ENCODE measurements around the gene OSBPL1A.

The OSBPL1A gene

DNA sequence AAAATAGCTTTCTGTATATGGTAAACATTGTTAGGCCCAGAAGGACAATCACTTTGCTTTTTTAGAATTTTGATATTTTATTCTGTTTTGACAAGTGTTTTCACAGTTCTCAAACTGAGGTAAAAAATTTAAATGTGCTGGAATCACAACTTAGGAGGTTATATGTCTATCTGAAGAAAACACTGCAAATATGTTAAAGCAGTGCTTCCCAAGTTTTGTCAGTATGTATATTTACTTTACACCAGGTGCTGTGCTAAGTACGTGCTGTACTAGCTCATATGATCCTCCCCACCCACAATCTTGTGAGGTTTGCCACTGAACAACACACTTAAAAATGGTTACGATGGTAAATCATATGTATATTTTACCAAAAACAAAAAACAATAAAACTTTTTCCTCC is 134.6 kb downstream of the OSBPL1A start:
- no peak for DNase-seq

- no peak for DNase-seq
These were observed 135.5 kb downstream of the OSBPL1A start for GRCh38 chr18:24262087-24262486.

DNA sequence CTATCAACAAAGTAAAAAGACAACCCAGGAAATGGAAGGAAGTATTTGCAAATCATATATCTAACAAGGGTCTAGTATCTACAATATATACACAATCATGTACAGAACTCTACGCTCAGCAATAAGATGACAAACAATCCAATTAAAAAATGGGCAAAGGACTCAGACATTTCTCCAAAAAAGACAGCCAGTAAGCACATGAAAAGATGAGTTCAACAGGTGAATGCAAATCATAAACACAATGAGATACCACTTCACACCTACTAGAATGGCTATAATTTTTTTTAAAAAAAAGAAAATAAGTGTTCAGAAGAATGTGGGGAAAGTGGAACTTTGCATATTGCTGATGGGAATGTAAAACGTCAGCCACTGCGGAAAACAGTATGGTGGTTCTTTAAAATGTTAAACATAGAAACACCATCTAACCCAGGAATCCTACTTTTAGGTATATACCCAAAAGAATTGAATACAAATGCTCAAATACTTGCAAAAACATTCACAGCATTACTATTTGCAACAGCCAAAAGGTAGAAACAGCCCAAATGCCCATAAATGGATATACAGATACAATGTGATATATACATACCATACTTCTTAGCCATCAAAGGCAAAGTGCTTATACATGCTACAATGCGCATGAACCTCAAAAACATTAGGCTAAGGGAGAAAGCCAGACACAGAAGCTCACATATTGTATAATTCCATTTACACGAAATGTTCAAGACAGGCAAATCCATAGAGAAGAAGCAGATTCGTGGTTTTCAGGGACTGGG is 137.6 kb downstream of the OSBPL1A start:
- DNase-seq = no peak

DNA sequence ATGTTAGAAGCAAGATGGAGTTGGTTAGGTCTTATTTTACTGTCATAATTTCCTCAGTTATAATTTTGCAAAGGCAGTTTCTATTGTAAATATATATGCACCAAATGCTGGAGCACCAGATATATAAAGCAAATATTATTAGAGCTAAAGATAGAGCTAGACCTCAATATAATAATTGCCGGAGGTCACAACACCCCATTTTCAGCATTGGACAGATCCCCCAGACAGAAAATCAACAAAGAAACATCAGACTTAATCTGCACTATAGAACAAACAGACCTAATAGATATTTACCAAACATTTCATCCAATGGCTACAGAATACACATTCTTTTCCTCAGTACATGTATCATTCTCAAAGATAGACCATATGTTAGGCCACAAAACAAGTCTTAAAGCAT is 143.6 kb downstream of the OSBPL1A start:
- DNase-seq = no peak

GRCh38 chr18:24249716-24250115 is 147.9 kb downstream of the OSBPL1A start:
- DNase-seq = no peak

DNA sequence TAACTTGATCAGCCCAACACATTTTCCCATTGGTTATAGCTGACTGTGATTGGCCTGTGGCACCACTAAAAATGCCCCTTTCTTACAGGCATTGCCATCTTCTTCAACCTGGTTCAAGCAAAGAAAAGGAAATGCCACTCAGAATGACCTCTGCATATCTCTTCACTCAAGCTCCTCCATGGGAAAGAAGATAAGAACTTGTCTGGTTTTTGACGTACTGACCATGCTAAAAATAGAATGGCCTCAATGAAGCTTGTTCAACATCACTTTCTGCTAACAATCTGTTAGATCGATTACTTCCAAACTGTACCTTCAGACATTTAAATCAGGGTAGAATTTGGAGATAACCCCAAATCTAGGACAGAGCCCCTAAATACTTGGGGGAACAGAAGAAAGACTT is 149.3 kb downstream of the OSBPL1A start:
- peak; percentile 62 for DNase-seq

DNA sequence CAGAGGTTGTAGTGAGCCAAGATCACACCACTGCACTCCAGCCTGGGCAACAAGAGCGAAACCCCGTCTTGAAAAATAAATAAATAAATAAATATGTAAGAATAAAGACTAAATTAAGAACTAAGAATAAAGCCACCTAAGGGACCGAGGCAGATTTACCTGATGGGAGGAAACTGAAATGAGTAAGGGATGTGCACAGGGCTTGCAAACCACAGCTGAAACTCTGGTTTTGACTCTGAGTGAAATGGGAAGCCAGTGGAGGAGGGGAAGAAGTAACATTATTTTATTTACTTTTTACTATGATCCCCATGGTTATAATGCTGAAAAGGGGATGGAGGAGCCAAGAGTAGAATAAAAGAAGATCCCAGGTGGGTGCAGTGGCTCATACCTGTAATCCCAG is 151.5 kb downstream of the OSBPL1A start:
- DNase-seq = no peak

- DNase-seq = no peak
These were observed 152.9 kb downstream of the OSBPL1A start for GRCh38 chr18:24244698-24245097.

DNA sequence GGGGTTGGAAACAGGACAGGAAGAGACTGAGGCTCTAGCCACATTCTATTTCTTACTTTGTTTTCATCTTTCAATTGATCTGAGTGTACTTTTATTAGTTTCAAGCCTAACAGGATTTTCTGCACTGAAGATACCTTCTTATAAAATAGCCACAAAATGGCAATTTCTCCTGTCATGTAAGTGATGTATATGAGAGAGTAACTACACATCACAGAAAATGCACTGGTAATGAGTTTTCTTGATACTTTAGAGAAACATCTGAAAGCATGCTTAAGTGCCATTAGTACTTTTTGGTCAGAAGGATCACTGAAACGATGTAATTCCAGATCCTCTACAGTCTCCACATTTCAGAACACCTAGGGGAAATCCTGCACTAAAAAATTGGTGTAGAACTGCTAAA is 153.9 kb downstream of the OSBPL1A start:
- DNase-seq = no peak

GRCh38 chr18:24239341-24239740 is 158.3 kb downstream of the OSBPL1A start:
- no peak for DNase-seq

DNA sequence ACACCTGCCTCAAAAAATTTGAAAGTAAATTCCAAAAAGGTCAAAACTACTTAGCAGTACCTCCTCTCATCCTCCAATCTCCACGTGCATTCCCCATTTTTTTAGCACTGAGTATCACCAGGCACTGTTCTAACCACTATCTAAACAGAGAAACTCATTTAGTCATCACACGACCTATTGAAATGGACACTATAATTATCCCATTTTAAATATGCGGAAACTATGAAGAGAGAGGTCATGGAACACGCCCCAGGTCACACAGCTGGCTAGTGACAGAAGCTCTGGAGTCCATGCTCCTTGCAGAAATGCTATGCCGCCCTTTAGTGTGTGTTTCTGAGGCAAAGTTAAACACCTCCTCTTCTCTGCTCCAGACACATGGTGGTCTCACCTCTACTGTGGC is 159.2 kb downstream of the OSBPL1A start:
- no peak for DNase-seq

DNA sequence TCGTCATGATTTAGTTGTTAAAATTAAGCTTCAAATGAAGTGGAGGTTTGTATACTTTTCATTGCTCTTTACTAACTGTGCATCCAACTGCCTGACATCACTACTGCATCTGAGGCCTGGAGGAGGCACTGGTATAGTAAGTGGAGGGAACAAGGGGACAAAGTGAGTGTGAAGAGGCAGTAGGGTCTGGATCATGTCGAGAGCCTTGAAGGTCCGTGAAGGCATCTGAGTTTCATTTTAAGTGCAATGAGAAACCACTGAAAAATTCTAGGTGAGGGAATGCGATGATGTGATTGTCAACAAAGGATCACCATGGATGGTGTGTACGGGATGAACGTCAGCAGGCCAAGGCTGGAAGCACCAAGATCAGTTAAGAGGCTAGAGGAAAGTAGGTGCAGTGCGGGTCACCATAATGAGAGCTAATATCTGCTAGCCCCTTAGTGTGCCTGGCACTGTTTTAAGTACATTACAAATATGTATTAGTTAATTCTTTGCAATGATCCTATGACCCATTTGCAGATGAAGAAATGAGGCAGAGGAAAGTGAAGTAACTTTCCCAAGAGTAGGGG is 162.7 kb downstream of the OSBPL1A start:
- DNase-seq = no peak

DNA sequence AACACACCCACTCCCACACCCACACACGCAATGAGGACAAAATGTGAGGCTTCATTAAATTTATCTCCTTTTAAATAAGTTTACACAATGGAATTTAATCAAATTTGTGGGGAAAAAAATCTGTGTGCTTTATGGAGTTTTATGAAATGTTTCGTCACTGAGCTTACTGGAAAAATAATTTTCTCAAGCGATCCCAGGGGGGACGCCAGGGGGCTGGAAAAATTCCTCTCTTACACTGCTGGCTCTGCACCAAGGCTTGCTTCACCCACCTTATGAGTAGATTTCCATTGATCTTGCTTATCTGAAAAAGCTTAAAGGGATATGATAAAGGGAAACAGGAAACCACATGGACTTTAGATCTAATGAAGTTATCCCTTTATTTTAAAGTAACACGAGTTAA is 163.3 kb downstream of the OSBPL1A start:
- no peak for DNase-seq

GRCh38 chr18:24232800-24233199 is 164.8 kb downstream of the OSBPL1A start:
- no peak for DNase-seq

- no peak for DNase-seq
These were observed 165.6 kb downstream of the OSBPL1A start for GRCh38 chr18:24231773-24232735.

- no peak for DNase-seq
These were observed 166.9 kb downstream of the OSBPL1A start for GRCh38 chr18:24230766-24231165.

- DNase-seq = no peak
These were observed 169.0 kb downstream of the OSBPL1A start for GRCh38 chr18:24228667-24229041.

DNA sequence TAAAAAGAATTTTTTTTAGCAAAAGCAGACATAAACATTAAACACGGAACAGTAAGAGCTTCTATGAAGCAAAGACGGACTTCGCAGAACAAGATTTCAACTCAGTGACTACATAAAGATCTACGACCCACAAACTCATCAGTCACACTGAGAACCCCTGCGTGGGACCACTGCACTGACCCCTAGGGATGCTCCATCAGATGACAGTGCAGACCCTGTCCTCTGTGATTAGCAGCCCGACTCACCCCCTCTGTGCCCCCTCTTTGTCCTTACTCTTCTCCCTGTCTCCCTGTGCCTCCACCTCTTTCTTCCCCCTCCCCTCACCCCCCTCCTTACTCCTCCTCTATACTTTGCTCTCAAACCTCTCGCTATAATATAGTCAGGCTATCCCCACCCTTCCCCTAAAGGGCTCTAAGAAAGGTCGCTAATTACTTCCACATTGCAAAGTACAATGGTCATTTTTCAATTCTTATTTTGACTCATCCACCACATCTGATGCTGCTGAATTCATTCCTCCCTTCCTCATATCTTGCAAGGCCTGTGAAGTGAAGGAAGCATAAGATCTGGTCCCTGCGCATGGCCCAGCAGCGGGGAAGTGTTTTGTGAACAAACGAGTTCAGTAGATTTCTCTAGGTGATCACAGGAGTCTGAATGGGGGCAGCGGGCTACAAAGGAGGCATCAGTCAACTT is 169.5 kb downstream of the OSBPL1A start:
- no peak for DNase-seq

GRCh38 chr18:24220318-24220688 is 177.3 kb downstream of the OSBPL1A start:
- no peak for DNase-seq

DNA sequence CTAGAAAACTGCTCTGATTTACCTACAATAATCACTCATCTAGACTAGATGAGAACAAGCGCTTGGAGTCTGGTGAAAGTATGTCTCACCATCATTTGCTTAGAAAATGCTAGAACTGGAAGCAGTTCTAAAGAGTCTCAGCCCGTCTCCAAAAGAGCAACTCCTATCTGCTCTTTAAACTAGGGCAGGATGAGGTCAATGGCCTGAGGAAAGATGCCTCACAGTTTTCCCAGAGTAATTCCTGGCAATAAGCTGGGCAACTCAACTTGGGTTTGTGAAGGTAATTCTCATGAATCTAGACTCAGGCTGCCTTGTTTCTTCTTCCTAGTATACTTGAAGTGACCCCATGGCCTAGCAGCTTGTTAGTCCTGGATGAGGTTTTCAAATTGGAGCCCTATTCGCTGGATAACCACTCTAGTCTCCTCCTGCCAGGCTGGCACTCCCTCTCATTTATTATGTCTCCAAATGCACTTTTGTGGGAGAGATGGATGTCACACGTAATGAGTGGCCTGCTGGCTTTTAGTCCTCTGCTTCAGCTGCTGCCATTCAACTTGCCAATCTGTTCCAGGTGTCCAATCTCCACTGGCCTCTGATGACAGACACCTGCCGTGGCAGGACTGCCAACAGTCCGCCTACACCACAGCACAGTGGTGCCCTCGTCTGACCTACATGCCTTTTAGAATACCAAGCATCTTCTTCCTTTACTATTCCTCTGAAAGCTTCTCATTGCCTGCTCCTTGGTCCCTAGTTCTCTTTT is 177.9 kb downstream of the OSBPL1A start:
- no peak for DNase-seq

GRCh38 chr18:24214913-24215312 is 182.7 kb downstream of the OSBPL1A start:
- DNase-seq = no peak

DNA sequence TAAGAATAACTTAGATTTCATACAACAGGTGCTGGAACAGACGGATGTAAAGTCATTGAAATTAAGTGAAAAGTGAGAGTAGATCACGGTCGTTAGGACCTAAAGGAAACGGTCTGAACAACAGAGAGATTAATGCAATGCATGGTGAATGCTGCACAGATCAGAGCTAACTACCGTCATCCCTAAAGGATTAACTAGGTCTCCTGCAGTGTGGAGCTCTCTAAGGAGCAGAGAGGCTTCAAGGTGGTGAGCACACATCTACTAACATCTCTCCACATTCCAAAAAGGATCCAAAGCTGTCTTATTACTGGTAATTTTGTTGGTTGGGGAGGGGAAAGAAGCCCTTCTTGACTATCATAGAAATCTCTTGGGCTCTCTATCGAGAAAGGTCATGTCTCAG is 183.5 kb downstream of the OSBPL1A start:
- DNase-seq = no peak

All from OCI-M1 (cell line).